ENCODE data around the gene NR2C2. TPM values are rescaled to one million over a fixed set of nuclear protein-coding genes. Genes with fewer than 3 reads are reported as not detected.

NR2C2 gene
- total and polyA plus RNA-seq, 10 of the 15 experiments (the other 5 are each of a cell fraction or from before 2014, with no cell fraction given) = 2.7 to 30.3 (median 18.3) TPM

DNA sequence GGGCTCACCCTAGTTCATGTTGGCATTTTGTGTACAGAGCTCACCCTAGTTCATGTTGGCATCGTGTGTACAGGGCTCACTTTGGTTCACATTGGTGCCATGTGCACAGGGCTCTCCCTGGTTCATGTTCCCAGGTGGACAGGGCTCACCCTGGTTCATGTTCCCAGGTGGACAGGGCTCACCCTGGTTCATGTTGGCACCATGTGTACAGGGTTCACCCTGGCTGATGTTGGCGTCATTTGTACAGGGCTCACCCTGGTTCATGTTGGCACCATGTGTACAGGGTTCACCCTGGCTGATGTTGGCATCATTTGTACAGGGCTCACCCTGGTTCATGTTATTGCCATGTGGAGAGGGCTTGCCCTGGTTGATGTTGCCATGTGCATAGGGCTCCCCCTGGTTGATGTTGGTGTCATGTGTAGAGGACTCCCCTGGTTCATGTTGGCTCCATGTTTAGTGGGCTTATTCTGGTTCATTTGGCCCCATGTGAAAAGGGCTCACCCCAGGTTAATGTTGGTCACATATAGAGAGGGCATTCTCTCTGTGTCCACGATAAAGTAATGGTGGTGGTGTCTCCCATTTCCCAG, 31.7 kb upstream of the NR2C2 start:
- no peaks in the 10 kb centered on the region for H3K36me3 ChIP-seq (ENCODE audit: control insufficient read depth in 2 of 2, insufficient read depth in 2 of 2, low read length in 1 of 2)
- H3K4me2 ChIP-seq (ENCODE audit: control insufficient read depth, insufficient read depth) = no peak overlapping the region
- no peak for DNase-seq (ENCODE audit: low read depth, low spot score)
- ChIA-PET POLR2A (no interaction called here), CTCF (interaction anchor here (1.7 to 1.9 kb wide), 2 partner anchors 122 to 135 kb away, joined by 8 to 9 read pairs; no protein-coding TSS in a partner anchor), SMC1A (ENCODE audit: uncharacterized antibody, unreplicated experiment) (interaction anchor here (0.6 kb wide), 1 partner anchor 143 kb away, joined by 3 read pairs; no protein-coding TSS in a partner anchor), RAD21 (ENCODE audit: unreplicated experiment) (interaction anchor here (1.0 kb wide), 1 partner anchor 135 kb away, joined by 5 read pairs; no protein-coding TSS in a partner anchor)
- peaks cover 0 to 1% of the 10 kb centered on the region in 2 experiments; a peak in 2 of 4 replicates for H3K27me3 ChIP-seq (replicated peaks in 1 of 2; ENCODE audit: control insufficient read depth in 2 of 2, insufficient read depth in 2 of 2, low read length in 1 of 2)
- no peak for FAIRE-seq
- no TSS peak for BruUV-seq (replicated peaks)
- H3K4me1 ChIP-seq (ENCODE audit: control insufficient read depth, insufficient read depth, low read length) = no peaks in the 10 kb centered on the region
- no peaks in the 10 kb centered on the region for H3K9me3 ChIP-seq (replicated peaks; ENCODE audit: control insufficient read depth, insufficient read depth, low read length)
- no peak overlapping the region for H3K9ac ChIP-seq (ENCODE audit: control insufficient read depth, insufficient read depth, low read length)
- no peak overlapping the region for H3K27ac ChIP-seq (ENCODE audit: control insufficient read depth, insufficient read depth)
- no peak overlapping the region for H2AFZ ChIP-seq (ENCODE audit: control insufficient read depth, low read depth, low read length)
- peak; percentile 76 for ATAC-seq
- H4K20me1 ChIP-seq (ENCODE audit: control insufficient read depth, insufficient read depth) = no peaks in the 10 kb centered on the region
- intact Hi-C loops (cut with micrococcal nuclease; ENCODE audit: unreplicated experiment) = loop anchor here (1.0 kb wide), 1 partner anchor 124 kb away; no protein-coding TSS in a partner anchor
- H3K79me2 ChIP-seq (ENCODE audit: control insufficient read depth, insufficient read depth, low read length) = no peaks in the 10 kb centered on the region
- H3K4me3 ChIP-seq = no peak overlapping the region
- WGBS (ENCODE audit: insufficient coverage, insufficient replicate concordance, low lambda C conversion rate, missing lambda C conversion rate) = 26% methylated on average over 3 of the region's 3 CpGs
- TF ChIP-seq, protein P1, sequence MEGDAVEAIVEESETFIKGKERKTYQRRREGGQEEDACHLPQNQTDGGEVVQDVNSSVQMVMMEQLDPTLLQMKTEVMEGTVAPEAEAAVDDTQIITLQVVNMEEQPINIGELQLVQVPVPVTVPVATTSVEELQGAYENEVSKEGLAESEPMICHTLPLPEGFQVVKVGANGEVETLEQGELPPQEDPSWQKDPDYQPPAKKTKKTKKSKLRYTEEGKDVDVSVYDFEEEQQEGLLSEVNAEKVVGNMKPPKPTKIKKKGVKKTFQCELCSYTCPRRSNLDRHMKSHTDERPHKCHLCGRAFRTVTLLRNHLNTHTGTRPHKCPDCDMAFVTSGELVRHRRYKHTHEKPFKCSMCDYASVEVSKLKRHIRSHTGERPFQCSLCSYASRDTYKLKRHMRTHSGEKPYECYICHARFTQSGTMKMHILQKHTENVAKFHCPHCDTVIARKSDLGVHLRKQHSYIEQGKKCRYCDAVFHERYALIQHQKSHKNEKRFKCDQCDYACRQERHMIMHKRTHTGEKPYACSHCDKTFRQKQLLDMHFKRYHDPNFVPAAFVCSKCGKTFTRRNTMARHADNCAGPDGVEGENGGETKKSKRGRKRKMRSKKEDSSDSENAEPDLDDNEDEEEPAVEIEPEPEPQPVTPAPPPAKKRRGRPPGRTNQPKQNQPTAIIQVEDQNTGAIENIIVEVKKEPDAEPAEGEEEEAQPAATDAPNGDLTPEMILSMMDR (IDR thresholded peaks at IDR 0.05 in 2 of 3, conservative IDR thresholded peaks at IDR 0.05 in 1 of 3; ENCODE audit: control insufficient read depth in 2 of 3, extremely low read depth in 1 of 3, insufficient read depth in 1 of 3, low read depth in 3 of 3, low read length in 3 of 3) = peak in 2 of 3 experiments; percentile 13 to 45; a peak in 4 of 6 replicates
- TF ChIP-seq RAD21 (IDR thresholded peaks at IDR 0.05; ENCODE audit: insufficient read depth, low read depth, low read length) (peak; percentile 49), EGR1 (IDR thresholded peaks at IDR 0.05; ENCODE audit: borderline replicate concordance in 1 of 2, low read depth in 2 of 2, low read length in 2 of 2) (no peak), SMC3 (IDR thresholded peaks at IDR 0.05; ENCODE audit: borderline replicate concordance, low read length) (peak; percentile 35; the same call in 1 of the 2 replicates)
- in situ Hi-C loops (cut with MboI) = no loop called here
